Endothelial cell of umbilical vein (primary cell): ENCODE results near the gene ZNF79. TPM values are rescaled to one million over a fixed set of nuclear protein-coding genes. Genes with fewer than 3 reads are reported as not detected.

Experiments
- BruUV-seq: library from RNA; stranded (reverse); fragments of 400-500 nt; replicated peaks from 2 replicates; lab custom pipeline; 2021; lab: Mats Ljungman, UMichigan
- CTCF ChIA-PET: fragments of 300-600, 350-600 bp; sonication (Branson Sonifier 250); formaldehyde crosslinking; loops from one replicate; lab custom pipeline; 2021; ENCODE audit warnings: antibody characterized with exemption, inconsistent platforms; lab: Charles Lee
- POLR2A ChIA-PET: fragments of 300-600, 350-600 bp; sonication (Branson Sonifier 250); formaldehyde crosslinking; loops from one replicate; lab custom pipeline; 2021; ENCODE audit warnings: antibody characterized with exemption, inconsistent platforms; lab: Charles Lee
- DNase-seq: peaks from one replicate; pipeline ENCODE4 v3.0.0-alpha.2; 2011; ENCODE audit warnings: low read depth, low spot score
- FAIRE-seq: peaks from 2 replicates; lab custom pipeline; 2011; peaks lifted over from hg19 to GRCh38; lab: Jason Lieb, UNC
- H2AFZ ChIP-seq: 2 replicates; pipeline ENCODE4 v1.6.0; 2012; ENCODE audit warnings: low read depth, low read length, control low read depth, inconsistent platforms
- H3K27ac ChIP-seq: 2 replicates; pipeline ENCODE4 v1.5.1; 2011; ENCODE audit warnings: low read depth, mild to moderate bottlenecking, control low read depth, low read length, moderate library complexity; ENCODE audit not compliant: insufficient read depth
- H3K27me3 ChIP-seq, 2 experiments: 2 replicates each; pipeline versions ENCODE4 v1.6.0 to v1.6.1; 2011; ENCODE audit warnings: low read length in 2 of 2, mixed read lengths in 1 of 2; ENCODE audit not compliant: control insufficient read depth in 2 of 2, insufficient read depth in 2 of 2
- H3K36me3 ChIP-seq, 2 experiments: 2 replicates in 1 of 2; 3 replicates in 1 of 2; pipeline ENCODE4 v1.5.1; 2011; ENCODE audit warnings: low read length in 2 of 2, mild to moderate bottlenecking in 1 of 2, moderate library complexity in 1 of 2; ENCODE audit not compliant: control insufficient read depth in 2 of 2, insufficient read depth in 2 of 2; ENCODE audit errors: extremely low read depth in 1 of 2
- H3K4me1 ChIP-seq: 3 replicates; pipeline ENCODE4 v1.5.1; 2011; ENCODE audit warnings: mild to moderate bottlenecking, low read length; ENCODE audit not compliant: control insufficient read depth, insufficient read depth; ENCODE audit errors: extremely low read depth
- H3K4me2 ChIP-seq: 2 replicates; pipeline ENCODE4 v1.6.1; 2011; ENCODE audit warnings: low read length, control low read depth, mixed read lengths; ENCODE audit not compliant: insufficient read depth
- H3K4me3 ChIP-seq, 3 experiments: fragments of 200-600 bp in 1 of 3; sonication (generic), shearing (Covaris generic) in 1 of 3; replicated peaks in 1 of 3; 2 replicates each; pipeline ENCODE4 v1.5.1; 2011 to 2016; ENCODE audit warnings: control low read depth in 3 of 3, low read length in 3 of 3, mild to moderate bottlenecking in 2 of 3, inconsistent platforms in 1 of 3, low read depth in 1 of 3, moderate library complexity in 1 of 3; ENCODE audit not compliant: insufficient read depth in 1 of 3
- H3K79me2 ChIP-seq: 2 replicates; pipeline ENCODE4 v1.6.0; 2012; ENCODE audit warnings: low read length, inconsistent platforms; ENCODE audit not compliant: control insufficient read depth, insufficient read depth
- H3K9ac ChIP-seq: replicated peaks from 2 replicates; pipeline ENCODE3; 2011; ENCODE audit warnings: low read length, control low read depth; ENCODE audit not compliant: insufficient read depth; ENCODE audit errors: extremely low read depth
- H3K9me1 ChIP-seq: replicated peaks from 3 replicates; pipeline ENCODE4 v1.6.0; 2011; ENCODE audit warnings: mild to moderate bottlenecking, low read length; ENCODE audit not compliant: control insufficient read depth, insufficient read depth; ENCODE audit errors: extremely low read depth
- H3K9me3 ChIP-seq: replicated peaks from 2 replicates; pipeline ENCODE4 v1.5.1; 2012; ENCODE audit warnings: low read length, inconsistent platforms; ENCODE audit not compliant: control insufficient read depth, insufficient read depth
- H4K20me1 ChIP-seq: replicated peaks from 2 replicates; pipeline ENCODE3; 2011; ENCODE audit warnings: mild to moderate bottlenecking, low read length; ENCODE audit not compliant: control insufficient read depth, insufficient read depth; ENCODE audit errors: extremely low read depth
- CTCF ChIP-seq, 2 donors: IDR thresholded peaks; 1 replicate in 1 of 2; 2 replicates in 1 of 2; pipeline ENCODE4 v1.5.1; 2011; ENCODE audit warnings: low read length in 2 of 2, mild to moderate bottlenecking in 2 of 2, moderate library complexity in 2 of 2, control low read depth in 1 of 2, inconsistent platforms in 1 of 2, low read depth in 1 of 2; ENCODE audit not compliant: insufficient read depth in 1 of 2; ENCODE audit errors: extremely low read depth in 1 of 2
- EZH2 ChIP-seq: IDR thresholded peaks from 2 replicates; pipeline ENCODE4 v1.6.1; 2012; ENCODE audit warnings: borderline replicate concordance, low read depth, mild to moderate bottlenecking, moderate library complexity, low read length, inconsistent platforms; ENCODE audit not compliant: severe bottlenecking
- FOS ChIP-seq: IDR thresholded peaks from 2 replicates; pipeline ENCODE4 v1.6.1; 2011; ENCODE audit warnings: mild to moderate bottlenecking, low read length, moderate library complexity, borderline replicate concordance; ENCODE audit not compliant: insufficient read depth
- GATA2 ChIP-seq: IDR thresholded peaks from 2 replicates; pipeline ENCODE4 v1.7.0; 2011; ENCODE audit warnings: low read depth, mild to moderate bottlenecking, moderate library complexity, mixed read lengths, low read length; ENCODE audit not compliant: insufficient read length, insufficient read depth
- JUN ChIP-seq: IDR thresholded peaks from 2 replicates; pipeline ENCODE4 v1.6.1; 2011; ENCODE audit warnings: borderline replicate concordance, low read depth; ENCODE audit not compliant: insufficient read length, insufficient read depth
- MAX ChIP-seq: IDR thresholded peaks from 2 replicates; pipeline ENCODE4 v1.6.1; 2011; ENCODE audit not compliant: insufficient read depth, insufficient read length
- MYC ChIP-seq: IDR thresholded peaks from one replicate; pipeline ENCODE4 v1.6.1; 2011; ENCODE audit warnings: mild to moderate bottlenecking, low read depth, low read length
- POLR2A ChIP-seq: IDR thresholded peaks from 2 replicates; pipeline ENCODE4 v1.6.1; 2012; ENCODE audit warnings: low read depth, mild to moderate bottlenecking, control low read depth, low read length
- POLR2AphosphoS5 ChIP-seq: IDR thresholded peaks from 2 replicates; pipeline ENCODE4 v1.6.1; 2012; ENCODE audit warnings: low read depth, mild to moderate bottlenecking, control low read depth, low read length, moderate library complexity; ENCODE audit not compliant: insufficient read depth
- dilution Hi-C: fragments of 300-500 bp; cut with MboI; formaldehyde crosslinking; loops from one replicate; pipeline ENCODE4 v1.15.0; 2019; ENCODE audit warnings: low sequenced_read_pairs; ENCODE audit not compliant: extremely low pct_ligation_motif_present
- intact Hi-C: fragments of 100-400 bp; cut with micrococcal nuclease; formaldehyde crosslinking; loops from one replicate; pipeline ENCODE4 v1.10.0; 2022
- polyA plus RNA-seq, 4 experiments: library from polyadenylated mRNA; depleted of rRNA in 3 of 4; stranded (reverse) in 3 of 4; unstranded in 1 of 4; fragments of >200 nt; gene quantifications; 2 replicates each; pipeline versions ENCODE4 v1.2.1 to v1.2.3, GENCODE V29; 2011 to 2012; ENCODE audit warnings: missing spikeins in 1 of 4
- total RNA-seq: library from RNA; stranded (reverse); gene quantifications from 2 replicates; pipeline ENCODE4 v1.2.3, GENCODE V29; 2021

Gene ZNF79
- total and polyA plus RNA-seq, 2 donors (not counting 3 experiments of a cell fraction or from before 2014, with no cell fraction given), result 6.3 to 10.6 TPM

GRCh38 chr9:127390248-127390545 lies 34.0 kb upstream of the ZNF79 start:
- Histone ChIP-seq H3K79me2 (no peaks in the 10 kb centered on the region), H3K9ac (no peak overlapping the region), H3K36me3 (no peaks in the 10 kb centered on the region), H3K27ac (no peak overlapping the region), H3K9me3 (no peaks in the 10 kb centered on the region), H4K20me1 (no peaks in the 10 kb centered on the region), H3K27me3 (no peaks in the 10 kb centered on the region), H3K9me1 (no peaks in the 10 kb centered on the region), H3K4me3 (no peak overlapping the region), H2AFZ (no peak overlapping the region), H3K4me2 (no peak overlapping the region), H3K4me1 (no peaks in the 10 kb centered on the region)
- TF ChIP-seq GATA2, result no peak
- BruUV-seq, result no TSS peak
- no peak for FAIRE-seq
- CTCF ChIA-PET, result no interaction called here
- no peak for DNase-seq
- intact Hi-C loops (no loop called here), dilution Hi-C loops (no loop called here)
- POLR2A ChIA-PET, result no interaction called here

- Histone ChIP-seq H3K4me1 (no peaks in the 10 kb centered on the region), H3K4me3 (no peak overlapping the region), H3K27ac (no peak overlapping the region), H3K79me2 (no peaks in the 10 kb centered on the region), H3K9me3 (no peaks in the 10 kb centered on the region), H3K9ac (no peak overlapping the region), H3K36me3 (no peaks in the 10 kb centered on the region), H3K4me2 (no peak overlapping the region), H4K20me1 (no peaks in the 10 kb centered on the region), H2AFZ (no peak overlapping the region), H3K9me1 (no peaks in the 10 kb centered on the region), H3K27me3 (peaks cover 2% of the 10 kb centered on the region in 2 experiments)
- no peak for FAIRE-seq
- TF ChIP-seq MYC, result no peak
- TF ChIP-seq GATA2, result no peak
- no peak for TF ChIP-seq EZH2
- TF ChIP-seq JUN, result no peak
- no peak for TF ChIP-seq POLR2AphosphoS5
- no peak for TF ChIP-seq POLR2A
- TF ChIP-seq MAX, result no peak
- no peak for TF ChIP-seq CTCF (IDR thresholded peaks at IDR 0.05; ENCODE audit: extremely low read depth in 1 of 2, insufficient read depth in 1 of 2, low read depth in 1 of 2, low read length in 2 of 2)
- TF ChIP-seq FOS, result no peak
- dilution Hi-C loops (no loop called here), intact Hi-C loops (no loop called here)
- no TSS peak for BruUV-seq
- CTCF ChIA-PET, result no interaction called here
- POLR2A ChIA-PET, result no interaction called here
- DNase-seq, result no peak
Observed at GRCh38 chr9:127390563-127390962, 33.6 kb upstream of the ZNF79 start.
